K562 (cell line): Measurements from ENCODE around the gene ILKAP. TPM values are rescaled to one million over a fixed set of nuclear protein-coding genes. Genes with fewer than 3 reads are reported as not detected.

ENCODE experiments used
- ARID3B ChIP-seq: fragments of 250-450 bp; sonication (Bioruptor Pico); IDR thresholded peaks from 2 replicates; pipeline ENCODE4 v1.4.0; 2020; ENCODE audit warnings: borderline replicate concordance
- DMBX1 ChIP-seq: fragments of 250-450 bp; sonication (Bioruptor Pico); IDR thresholded peaks from 2 replicates; pipeline ENCODE4 v1.8.0; 2022; ENCODE audit warnings: inconsistent platforms, mild to moderate bottlenecking, moderate library complexity, borderline replicate concordance
- EP300 ChIP-seq: IDR thresholded peaks from 2 replicates; pipeline ENCODE4 v1.6.1; 2012; ENCODE audit warnings: low read length, improper control_type of control experiment
- FOSL1 ChIP-seq: fragments of 200-800 bp; sonication (Bioruptor generic); conservative IDR thresholded peaks from 2 replicates; pipeline ENCODE4 v1.6.1; 2016; ENCODE audit warnings: missing genetic modification characterization, missing compliant biosample characterization
- MGA ChIP-seq: fragments of 450-650 bp; IDR thresholded peaks from 2 replicates; pipeline ENCODE4 v1.6.1; 2016; ENCODE audit warnings: mild to moderate bottlenecking, moderate library complexity
- NFRKB ChIP-seq: fragments of 450-650 bp; IDR thresholded peaks from 2 replicates; pipeline ENCODE4 v1.6.1; 2016; ENCODE audit warnings: low read depth
- SMARCA4 ChIP-seq: fragments of 450-650 bp; IDR thresholded peaks from 2 replicates; pipeline ENCODE4 v1.6.1; 2016
- SMARCC2 ChIP-seq: fragments of 450-650 bp; IDR thresholded peaks from 2 replicates; pipeline ENCODE4 v1.6.1; 2017; ENCODE audit warnings: antibody characterized with exemption, moderate library complexity, mild to moderate bottlenecking, low read depth
- THRB ChIP-seq: fragments of 450-650 bp; formaldehyde crosslinking; conservative IDR thresholded peaks from 2 replicates; pipeline ENCODE4 v1.4.0; 2022; ENCODE audit warnings: mild to moderate bottlenecking, missing genetic modification characterization
- ZNF121 ChIP-seq: sonication (generic); formaldehyde crosslinking; conservative IDR thresholded peaks from 2 replicates; pipeline ENCODE4 v1.8.0; 2022; ENCODE audit warnings: missing genetic modification reagents
- polyA plus RNA-seq, 8 experiments: library from polyadenylated mRNA; depleted of rRNA in 4 of 8; stranded (reverse) in 5 of 8; unstranded in 3 of 8; fragments of >200 nt; fragmentation: Nextera tagmentation in 2 of 8; fragmentation: Illumina TruSeq in 1 of 8; extraction: Ambion mirVana in 2 of 8; extraction: Trizol in 1 of 8; gene quantifications; 2 replicates each; pipeline versions ENCODE4 v1.2.1 to v1.2.3, GENCODE V29; 2011 to 2014; ENCODE audit warnings: inconsistent platforms in 1 of 8, missing spikeins in 1 of 8
- total RNA-seq, 7 experiments: library from RNA; depleted of rRNA in 6 of 7; stranded (reverse); fragments of >200 nt in 6 of 7; fragmentation: Illumina TruSeq in 2 of 7; extraction: Trizol in 2 of 7; gene quantifications; 2 replicates each; pipeline versions ENCODE4 v1.2.1 to v1.2.3, GENCODE V29; 2011 to 2021; ENCODE audit warnings: low replicate concordance in 1 of 7

Gene ILKAP
- total and polyA plus RNA-seq, 9 of the 15 experiments (the other 6 are each of a cell fraction or from before 2014, with no cell fraction given) = 3.1 to 43.9 (median 20.7) TPM

GRCh38 chr2:238169048-238169707 lies 34.3 kb downstream of the ILKAP start (continued):
- TF ChIP-seq MGA (peak; percentile 70), ZNF121 (CRISPR knock-in tag) (no peak), EP300 (no peak), ARID3B (no peak), SMARCA4 (no peak), THRB (CRISPR knock-in tag) (no peak), FOSL1 (tag) (0 out of 2 replicates have a peak, but pooled peaks have one; percentile 12), DMBX1 (CRISPR knock-in tag) (0 out of 2 replicates have a peak, but pooled peaks have one; percentile 12), NFRKB (peak; percentile 32), SMARCC2 (no peak)
